GM21717 (cell line): ENCODE results near the gene LMBR1.
A peak's percentile ranks its signal among the peaks of the same experiment; 100 is the strongest.

Experiments
- ATAC-seq: cut with Tn5 transposase; IDR thresholded peaks from one replicate; pipeline ENCODE4 v1.9.1; 2021; ENCODE audit warnings: mild to moderate bottlenecking, moderate library complexity; ENCODE audit not compliant: unreplicated experiment

Gene LMBR1

DNA sequence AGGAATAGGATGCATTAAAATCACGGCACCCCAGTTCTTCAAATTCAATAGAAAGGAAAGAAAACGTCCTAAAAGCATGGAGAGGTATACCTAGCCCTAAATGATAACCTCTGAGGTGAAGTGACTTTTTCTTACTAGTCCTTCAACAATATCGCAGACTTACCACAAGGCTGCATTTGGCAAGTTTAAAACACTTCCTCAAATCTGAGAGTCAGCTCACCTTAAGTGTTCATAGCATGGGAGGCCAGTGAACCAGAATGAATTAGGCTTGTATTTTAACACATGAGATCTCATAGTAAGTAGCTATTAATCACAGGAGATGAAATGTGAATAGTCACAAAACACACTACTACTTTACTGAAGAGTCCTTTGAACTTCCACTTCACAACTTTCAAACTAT, 128.2 kb downstream of the LMBR1 start:
- ATAC-seq = no peak

GRCh38 chr7:156764016-156764669, 128.8 kb downstream of the LMBR1 start:
- ATAC-seq = no peak

DNA sequence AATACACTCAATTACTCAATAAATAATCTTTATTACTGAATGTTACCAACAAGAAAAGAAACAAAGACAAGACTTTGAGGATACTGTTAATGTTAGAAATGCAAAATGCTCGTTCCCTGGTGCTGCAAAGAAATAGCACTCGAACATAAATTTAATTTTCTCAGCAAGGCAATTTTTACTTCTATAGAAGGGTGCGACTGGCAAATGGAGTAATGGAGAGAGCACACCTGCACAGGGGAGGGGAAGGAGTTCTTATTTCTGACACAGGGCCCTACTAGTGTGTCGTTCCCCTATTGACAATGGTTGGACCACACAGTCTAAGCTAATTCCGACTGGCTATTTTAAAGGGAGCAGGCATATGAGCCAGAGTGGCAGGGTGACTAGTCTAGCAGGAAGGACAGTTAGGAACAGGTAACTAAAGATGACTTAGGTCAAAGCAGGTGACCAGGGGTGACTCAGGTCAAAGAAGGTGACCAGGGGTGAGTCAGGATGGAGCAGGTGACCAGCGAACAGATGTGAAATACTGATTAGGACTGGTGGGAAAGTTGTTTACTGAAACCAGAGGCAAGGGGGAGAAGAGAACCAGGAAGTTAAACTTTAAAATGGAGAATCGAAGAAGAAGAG, 133.3 kb downstream of the LMBR1 start:
- ATAC-seq = no peak

DNA sequence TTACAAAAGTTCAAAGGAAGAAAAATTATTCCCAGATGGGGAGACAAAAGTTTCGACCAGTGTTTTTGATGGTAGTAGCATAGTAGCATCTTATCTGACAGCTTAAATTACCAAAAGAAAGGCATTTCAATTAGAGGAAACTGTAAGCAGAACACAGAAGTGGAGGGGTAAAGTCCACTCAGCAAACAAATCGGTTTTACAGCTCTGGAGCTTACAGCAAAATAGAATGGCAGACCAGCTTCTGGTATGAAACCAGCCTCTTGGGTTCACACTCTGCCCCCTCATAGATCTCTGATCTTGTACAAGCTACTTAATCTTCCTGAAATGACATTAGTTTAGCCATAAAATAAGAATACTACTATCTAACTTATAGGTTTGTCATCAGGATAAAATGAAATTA, 133.8 kb downstream of the LMBR1 start:
- no peak for ATAC-seq

DNA sequence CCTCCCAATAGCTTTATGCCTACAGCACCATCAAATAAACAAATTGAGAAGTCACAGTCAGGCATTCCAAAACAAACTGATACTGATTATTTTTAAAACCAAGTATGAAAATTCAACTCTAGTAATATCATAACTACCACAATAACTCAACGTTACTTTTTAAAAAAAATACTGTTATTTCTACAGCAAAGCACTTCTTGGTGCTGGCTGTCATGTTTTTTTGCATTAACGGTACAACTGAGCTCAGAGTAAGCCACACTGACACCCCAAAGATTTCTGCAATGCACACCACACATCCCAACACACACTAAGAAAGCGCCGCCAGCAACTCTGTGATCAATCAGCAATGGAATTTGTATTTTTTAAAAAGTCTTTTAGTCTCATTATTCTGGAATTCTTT, 138.8 kb downstream of the LMBR1 start:
- ATAC-seq = no peak

DNA sequence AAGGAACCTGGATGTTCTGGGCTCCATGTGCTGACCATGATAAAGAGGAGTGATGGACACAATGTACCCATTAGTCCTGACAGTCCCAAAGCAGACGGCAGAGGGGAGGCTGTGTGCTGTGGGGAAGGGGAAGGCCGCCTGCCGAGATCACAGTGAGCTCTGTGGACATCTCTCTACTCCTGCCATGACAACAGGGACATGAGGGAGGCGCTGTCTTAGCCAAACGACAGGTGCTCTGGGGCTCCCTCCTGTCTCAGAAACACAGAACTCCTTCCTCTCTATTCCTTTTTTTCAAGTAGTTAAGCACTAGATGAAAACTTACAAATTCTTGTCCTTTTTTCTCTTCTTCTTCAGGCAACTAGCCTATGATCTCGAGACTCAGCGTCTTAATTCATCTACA, 139.4 kb downstream of the LMBR1 start:
- ATAC-seq = no peak

GRCh38 chr7:156753229-156753560, 139.8 kb downstream of the LMBR1 start:
- no peak for ATAC-seq

- ATAC-seq = no peak
Observed at GRCh38 chr7:156752367-156753228, 140.4 kb downstream of the LMBR1 start.

- ATAC-seq = peak; percentile 74
Observed at GRCh38 chr7:156751319-156751718, 141.7 kb downstream of the LMBR1 start.

GRCh38 chr7:156747718-156748117, 145.3 kb downstream of the LMBR1 start:
- no peak for ATAC-seq

- no peak for ATAC-seq
Observed at GRCh38 chr7:156746891-156747290, 146.1 kb downstream of the LMBR1 start.

- ATAC-seq = no peak
Observed at GRCh38 chr7:156739596-156739995, 153.4 kb downstream of the LMBR1 start.

- ATAC-seq = no peak
Observed at GRCh38 chr7:156735851-156736250, 157.1 kb downstream of the LMBR1 start.

GRCh38 chr7:156733638-156734037, 159.3 kb downstream of the LMBR1 start:
- no peak for ATAC-seq

DNA sequence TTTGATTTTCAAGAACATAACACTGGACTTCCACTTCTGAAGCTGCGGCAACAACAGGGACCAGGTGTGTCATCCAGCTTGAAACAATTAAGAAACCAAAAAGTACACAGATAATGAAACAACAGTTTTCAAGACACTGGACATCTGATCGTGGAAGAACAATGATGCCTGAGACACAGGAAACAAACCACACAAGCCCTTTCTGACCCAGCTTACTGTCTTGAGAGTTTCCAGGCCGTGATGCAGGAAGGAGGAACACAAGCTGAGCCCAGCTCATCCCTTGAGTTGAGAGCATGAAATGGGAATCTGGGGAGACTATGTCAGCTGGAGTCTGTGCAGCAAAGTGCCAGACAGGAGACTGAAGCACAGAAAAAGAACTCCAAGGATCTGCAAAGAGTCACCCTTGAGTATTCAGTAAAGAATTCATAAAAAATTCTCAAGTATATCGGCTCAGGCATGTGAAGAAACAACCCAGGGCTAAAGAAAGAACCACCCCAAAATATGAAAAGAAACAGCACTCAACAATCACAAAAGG, 160.8 kb downstream of the LMBR1 start:
- ATAC-seq = no peak

DNA sequence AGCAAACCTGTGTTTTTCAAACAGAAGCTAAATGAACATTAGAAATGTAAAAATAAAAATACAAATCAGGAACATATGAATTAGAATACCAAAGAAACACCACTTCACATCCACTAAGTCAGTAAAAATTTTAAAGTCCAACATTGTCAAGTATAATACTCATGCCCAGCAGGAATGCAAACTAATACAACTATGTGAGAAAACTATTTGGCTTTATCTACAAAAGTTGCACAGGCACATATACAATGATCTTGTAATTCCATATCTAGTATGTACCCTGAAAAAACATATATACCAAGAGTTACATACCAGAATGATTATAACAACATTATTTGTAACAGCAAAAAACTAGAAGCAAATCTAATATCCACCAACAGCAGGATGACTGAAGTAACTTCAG, 161.3 kb downstream of the LMBR1 start:
- ATAC-seq = no peak

DNA sequence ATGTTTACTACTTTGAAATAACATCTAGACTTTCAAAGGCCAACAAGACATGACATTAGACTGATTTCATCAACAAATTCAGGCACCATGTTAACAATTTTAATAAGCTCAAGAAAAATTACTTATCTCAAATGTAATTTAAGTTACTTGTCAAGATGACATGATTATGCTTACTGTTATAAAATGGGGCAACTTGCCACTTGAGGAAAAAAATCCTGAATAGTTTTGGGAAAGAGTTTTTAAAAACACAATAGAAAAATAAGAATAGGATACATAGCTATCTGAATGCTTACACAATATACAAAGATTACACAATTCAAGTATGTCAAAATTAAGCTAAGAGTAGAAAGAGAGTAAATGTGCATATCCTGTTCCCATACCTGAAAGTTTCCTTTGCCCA, 167.0 kb downstream of the LMBR1 start:
- ATAC-seq = no peak

DNA sequence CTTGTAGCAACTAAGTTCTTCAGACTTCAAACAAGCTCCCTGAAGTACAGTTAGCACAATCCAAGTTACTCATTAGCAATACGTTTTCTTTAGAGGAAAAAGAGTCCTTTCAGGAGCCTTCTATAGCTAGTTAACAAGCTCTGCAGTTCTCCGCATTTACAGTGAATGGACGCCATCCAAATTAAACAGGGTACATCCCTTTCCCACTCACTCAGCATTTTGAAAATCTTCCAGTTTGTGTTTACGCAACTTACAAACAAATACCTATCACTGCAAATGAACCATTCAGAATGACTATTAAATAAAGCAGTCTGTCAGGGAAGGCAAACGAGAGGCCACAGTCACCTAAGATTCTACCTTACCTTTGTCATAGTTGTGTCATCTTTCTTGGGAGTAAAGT, 167.9 kb downstream of the LMBR1 start:
- no peak for ATAC-seq

GRCh38 chr7:156722043-156722826, 170.7 kb downstream of the LMBR1 start:
- ATAC-seq = no peak

DNA sequence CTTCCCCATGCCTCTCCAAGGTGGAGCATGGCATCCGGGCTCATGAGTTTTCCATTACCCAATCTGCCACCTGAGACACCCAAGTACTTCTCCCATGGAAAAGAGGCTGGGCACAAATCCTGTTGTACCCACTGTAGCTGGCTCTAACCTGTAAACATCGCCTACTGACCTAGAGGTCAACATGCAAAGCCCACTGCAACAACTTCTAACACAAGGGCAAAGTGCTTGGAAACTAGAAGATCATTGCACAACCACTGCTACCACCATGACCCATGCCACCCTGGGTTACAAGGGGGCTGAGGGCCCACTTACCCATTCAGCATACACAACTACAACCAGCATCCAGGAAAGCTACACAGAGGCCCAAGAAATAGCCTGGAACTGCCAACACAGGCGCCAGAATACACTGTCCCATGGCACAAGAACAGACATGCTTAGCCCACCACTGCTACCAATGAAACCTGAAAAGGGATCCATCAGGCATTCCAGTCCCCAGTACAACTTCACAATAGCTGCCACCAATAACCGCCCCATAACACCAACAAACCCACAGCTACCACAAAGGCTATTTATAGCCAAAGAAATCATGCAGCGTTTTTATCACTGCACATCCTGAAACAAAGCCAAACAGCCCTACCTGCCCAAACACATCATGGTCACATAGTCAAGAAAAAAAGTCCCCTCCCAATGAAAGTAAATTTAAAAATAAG, 189.1 kb downstream of the LMBR1 start:
- no peak for ATAC-seq
